H9 (cell line): Measurements from ENCODE around the gene TRHDE. TPM values are rescaled to one million over a fixed set of nuclear protein-coding genes. Genes with fewer than 3 reads are reported as not detected.

Experiments
- DNase-seq: peaks from one replicate; pipeline ENCODE4 v3.0.0-alpha.2; 2017
- H2AFZ ChIP-seq: one replicate; pipeline ENCODE4 v1.6.1; 2013; ENCODE audit warnings: mild to moderate bottlenecking, low read length, control low read depth, moderate library complexity
- H2AK5ac ChIP-seq: 2 replicates; pipeline ENCODE4 v1.6.1; 2013; ENCODE audit warnings: low read length, control low read depth, mixed read lengths; ENCODE audit not compliant: insufficient read length
- H2BK120ac ChIP-seq: one replicate; pipeline ENCODE4 v1.6.1; 2013; ENCODE audit warnings: low read depth, mild to moderate bottlenecking, low read length, control low read depth, inconsistent platforms; ENCODE audit not compliant: poor library complexity, severe bottlenecking
- H2BK12ac ChIP-seq: 2 replicates; pipeline ENCODE4 v1.6.1; 2013; ENCODE audit warnings: low read length, control low read depth, mixed read lengths, low read depth; ENCODE audit not compliant: insufficient read length
- H2BK15ac ChIP-seq: 2 replicates; pipeline ENCODE4 v1.6.1; 2013; ENCODE audit warnings: low read depth, low read length, control low read depth
- H2BK20ac ChIP-seq: one replicate; pipeline ENCODE4 v1.6.1; 2013; ENCODE audit warnings: low read depth, mild to moderate bottlenecking, low read length, control low read depth, inconsistent platforms; ENCODE audit not compliant: poor library complexity, severe bottlenecking
- H2BK5ac ChIP-seq: 2 replicates; pipeline ENCODE4 v1.6.1; 2013; ENCODE audit warnings: low read length, control low read depth, mixed read lengths; ENCODE audit not compliant: insufficient read length
- H3K14ac ChIP-seq: 2 replicates; pipeline ENCODE4 v1.6.1; 2013; ENCODE audit warnings: low read length, control low read depth; ENCODE audit not compliant: insufficient read depth
- H3K18ac ChIP-seq: 2 replicates; pipeline ENCODE4 v1.6.1; 2013; ENCODE audit warnings: low read depth, mild to moderate bottlenecking, mixed read lengths, low read length, control low read depth; ENCODE audit not compliant: insufficient read length
- H3K23ac ChIP-seq: 2 replicates; pipeline ENCODE4 v1.6.1; 2013; ENCODE audit warnings: low read length, control low read depth, mixed read lengths, low read depth; ENCODE audit not compliant: insufficient read length
- H3K23me2 ChIP-seq: 2 replicates; pipeline ENCODE4 v1.6.1; 2013; ENCODE audit warnings: low read depth, mild to moderate bottlenecking, mixed read lengths, low read length, control low read depth; ENCODE audit not compliant: insufficient read length, poor library complexity, severe bottlenecking
- H3K27ac ChIP-seq: 2 replicates; pipeline ENCODE4 v1.5.1; 2013; ENCODE audit warnings: low read length, control low read depth, mixed read lengths, low read depth; ENCODE audit not compliant: insufficient read length
- H3K27me3 ChIP-seq: 2 replicates; pipeline ENCODE4 v1.6.1; 2013; ENCODE audit warnings: low read length, control low read depth, inconsistent platforms; ENCODE audit not compliant: insufficient read depth
- H3K4ac ChIP-seq: 2 replicates; pipeline ENCODE4 v1.6.1; 2013; ENCODE audit warnings: low read depth, mild to moderate bottlenecking, control low read depth, inconsistent platforms, low read length, moderate library complexity
- H3K4me1 ChIP-seq: 2 replicates; pipeline ENCODE4 v1.6.1; 2013; ENCODE audit warnings: low read length, control low read depth, inconsistent platforms; ENCODE audit not compliant: insufficient read depth
- H3K4me2 ChIP-seq: 2 replicates; pipeline ENCODE4 v1.6.1; 2013; ENCODE audit warnings: low read length, control low read depth, mixed read lengths; ENCODE audit not compliant: insufficient read length, insufficient read depth
- H3K56ac ChIP-seq: 2 replicates; pipeline ENCODE4 v1.6.1; 2013; ENCODE audit warnings: low read depth, mild to moderate bottlenecking, mixed read lengths, low read length, control low read depth; ENCODE audit not compliant: insufficient read length
- H3K79me1 ChIP-seq: 2 replicates; pipeline ENCODE4 v1.6.1; 2013; ENCODE audit warnings: low read depth, mild to moderate bottlenecking, moderate library complexity, low read length, control low read depth, inconsistent platforms; ENCODE audit not compliant: insufficient read depth, poor library complexity, severe bottlenecking
- H3K79me2 ChIP-seq: 2 replicates; pipeline ENCODE4 v1.6.1; 2013; ENCODE audit warnings: low read length, control low read depth, inconsistent platforms; ENCODE audit not compliant: insufficient read depth
- H3K9ac ChIP-seq: 2 replicates; pipeline ENCODE4 v1.6.1; 2013; ENCODE audit warnings: low read length, control low read depth, mixed read lengths; ENCODE audit not compliant: insufficient read length; ENCODE audit errors: extremely low read depth
- H3K9me3 ChIP-seq: one replicate; pipeline ENCODE4 v1.6.1; 2013; ENCODE audit warnings: low read depth, low read length, inconsistent platforms; ENCODE audit not compliant: control insufficient read depth
- H3T11ph ChIP-seq: one replicate; pipeline ENCODE4 v1.6.1; 2013; ENCODE audit warnings: mild to moderate bottlenecking, low read length, control low read depth, inconsistent platforms
- H4K20me1 ChIP-seq: one replicate; pipeline ENCODE4 v1.6.1; 2013; ENCODE audit not compliant: control insufficient read depth, insufficient read length, insufficient read depth
- H4K5ac ChIP-seq: 2 replicates; pipeline ENCODE4 v1.6.1; 2013; ENCODE audit warnings: low read depth, mild to moderate bottlenecking, mixed read lengths, low read length, control low read depth; ENCODE audit not compliant: insufficient read length
- H4K8ac ChIP-seq: replicated peaks from 2 replicates; pipeline ENCODE4 v1.6.1; 2013; ENCODE audit warnings: low read length, control low read depth, mixed read lengths, low read depth; ENCODE audit not compliant: insufficient read length
- H4K91ac ChIP-seq: 2 replicates; pipeline ENCODE4 v1.6.1; 2013; ENCODE audit warnings: low read depth, mild to moderate bottlenecking, moderate library complexity, mixed read lengths, low read length, control low read depth; ENCODE audit not compliant: insufficient read length
- H3K27ac Mint-ChIP-seq, 3 experiments: 2 replicates in 2 of 3; 3 replicates in 1 of 3; pipeline ENCODE4 v1.8.0; 2020 to 2021; ENCODE audit warnings: mixed read lengths in 3 of 3, mild to moderate bottlenecking in 1 of 3, moderate library complexity in 1 of 3
- H3K27me3 Mint-ChIP-seq: 2 replicates; pipeline ENCODE4 v1.8.0; 2021; ENCODE audit warnings: low read depth, mild to moderate bottlenecking, moderate library complexity, mixed read lengths
- H3K36me3 Mint-ChIP-seq, 3 experiments: 2 replicates in 2 of 3; 3 replicates in 1 of 3; pipeline ENCODE4 v1.8.0; 2020 to 2021; ENCODE audit warnings: low read depth in 3 of 3, mixed read lengths in 3 of 3; ENCODE audit not compliant: insufficient read depth in 1 of 3
- H3K4me1 Mint-ChIP-seq, 2 experiments: 2 replicates each; pipeline ENCODE4 v1.8.0; 2020; ENCODE audit warnings: mixed read lengths in 2 of 2
- H3K4me3 Mint-ChIP-seq, 2 experiments: 2 replicates in 1 of 2; 3 replicates in 1 of 2; pipeline ENCODE4 v1.8.0; 2020 to 2021; ENCODE audit warnings: mild to moderate bottlenecking in 2 of 2, mixed read lengths in 2 of 2, moderate library complexity in 1 of 2
- H3K9me3 Mint-ChIP-seq, 2 experiments: 2 replicates in 1 of 2; 3 replicates in 1 of 2; pipeline ENCODE4 v1.8.0; 2020; ENCODE audit warnings: mild to moderate bottlenecking in 2 of 2, mixed read lengths in 2 of 2, moderate library complexity in 1 of 2
- WGBS: extraction: QIAGEN DNeasy Blood & Tissue Kit; methylation state at CpG from one replicate; pipeline ENCODE4 v1.1.7; 2013; ENCODE audit warnings: missing lambda C conversion rate, low lambda C conversion rate, mixed read lengths; ENCODE audit not compliant: insufficient read length; ENCODE audit errors: extremely low coverage; 5-methylcytosine and 5-hydroxymethylcytosine counted together
- long read RNA-seq: library from polyadenylated mRNA; unstranded; transcript quantifications from one replicate; pipeline ENCODE4 v2.0.0, GENCODE V29; 2020
- total RNA-seq: library from RNA; stranded (reverse); gene quantifications from 2 replicates; pipeline ENCODE4 v1.2.1, GENCODE V29; 2021
- TF ChIP-seq, protein P1 (sequence below): fragments of 200-600 bp; sonication (generic); conservative IDR thresholded peaks from 3 replicates; pipeline ENCODE4 v1.8.0; 2021; ENCODE audit warnings: antibody characterized with exemption, mild to moderate bottlenecking

The TRHDE gene, protein sequence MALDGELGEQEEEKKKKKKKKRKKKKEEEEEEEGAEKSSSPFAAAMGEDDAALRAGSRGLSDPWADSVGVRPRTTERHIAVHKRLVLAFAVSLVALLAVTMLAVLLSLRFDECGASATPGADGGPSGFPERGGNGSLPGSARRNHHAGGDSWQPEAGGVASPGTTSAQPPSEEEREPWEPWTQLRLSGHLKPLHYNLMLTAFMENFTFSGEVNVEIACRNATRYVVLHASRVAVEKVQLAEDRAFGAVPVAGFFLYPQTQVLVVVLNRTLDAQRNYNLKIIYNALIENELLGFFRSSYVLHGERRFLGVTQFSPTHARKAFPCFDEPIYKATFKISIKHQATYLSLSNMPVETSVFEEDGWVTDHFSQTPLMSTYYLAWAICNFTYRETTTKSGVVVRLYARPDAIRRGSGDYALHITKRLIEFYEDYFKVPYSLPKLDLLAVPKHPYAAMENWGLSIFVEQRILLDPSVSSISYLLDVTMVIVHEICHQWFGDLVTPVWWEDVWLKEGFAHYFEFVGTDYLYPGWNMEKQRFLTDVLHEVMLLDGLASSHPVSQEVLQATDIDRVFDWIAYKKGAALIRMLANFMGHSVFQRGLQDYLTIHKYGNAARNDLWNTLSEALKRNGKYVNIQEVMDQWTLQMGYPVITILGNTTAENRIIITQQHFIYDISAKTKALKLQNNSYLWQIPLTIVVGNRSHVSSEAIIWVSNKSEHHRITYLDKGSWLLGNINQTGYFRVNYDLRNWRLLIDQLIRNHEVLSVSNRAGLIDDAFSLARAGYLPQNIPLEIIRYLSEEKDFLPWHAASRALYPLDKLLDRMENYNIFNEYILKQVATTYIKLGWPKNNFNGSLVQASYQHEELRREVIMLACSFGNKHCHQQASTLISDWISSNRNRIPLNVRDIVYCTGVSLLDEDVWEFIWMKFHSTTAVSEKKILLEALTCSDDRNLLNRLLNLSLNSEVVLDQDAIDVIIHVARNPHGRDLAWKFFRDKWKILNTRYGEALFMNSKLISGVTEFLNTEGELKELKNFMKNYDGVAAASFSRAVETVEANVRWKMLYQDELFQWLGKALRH
- 0.68 and 1.0 TPM in 2 replicates for total RNA-seq
- long read RNA-seq = 0 reads

DNA sequence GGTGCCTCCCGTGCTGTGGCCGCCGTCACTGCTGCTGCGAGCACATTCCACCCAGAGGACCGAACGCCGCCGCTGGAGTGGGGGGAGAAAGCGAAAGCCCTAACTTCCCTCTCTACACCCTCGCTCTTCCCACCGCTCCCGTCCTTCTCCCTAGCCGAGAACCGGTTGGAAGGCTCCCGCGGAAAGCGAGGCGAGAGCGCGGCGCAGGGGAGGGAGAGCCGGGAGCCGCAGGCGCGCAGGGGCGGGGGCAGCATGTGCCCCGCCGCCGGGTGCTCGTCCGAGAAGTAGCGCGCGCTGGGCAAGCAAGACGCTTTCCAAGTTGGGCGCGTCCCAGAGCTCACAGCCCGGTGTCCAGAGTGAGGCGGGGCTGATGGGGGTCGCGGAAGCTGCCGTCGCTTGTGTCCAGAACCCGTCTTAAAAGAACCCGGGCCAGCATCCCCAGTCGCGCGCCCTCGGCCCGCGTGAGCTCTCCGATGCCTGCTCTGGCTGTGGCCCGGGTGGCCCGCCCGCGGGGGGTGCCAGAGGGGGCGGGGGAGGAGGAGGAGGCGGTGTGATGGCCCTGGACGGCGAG is at the start of gene TRHDE:
TRHDE (plus strand) TSS at position 280 of the 571 bp plus-strand sequence; CDS start at position 554, 274 bp downstream.
- H2AK5ac ChIP-seq = no peak within 1 kb of the TSS
- TF ChIP-seq, protein P1, sequence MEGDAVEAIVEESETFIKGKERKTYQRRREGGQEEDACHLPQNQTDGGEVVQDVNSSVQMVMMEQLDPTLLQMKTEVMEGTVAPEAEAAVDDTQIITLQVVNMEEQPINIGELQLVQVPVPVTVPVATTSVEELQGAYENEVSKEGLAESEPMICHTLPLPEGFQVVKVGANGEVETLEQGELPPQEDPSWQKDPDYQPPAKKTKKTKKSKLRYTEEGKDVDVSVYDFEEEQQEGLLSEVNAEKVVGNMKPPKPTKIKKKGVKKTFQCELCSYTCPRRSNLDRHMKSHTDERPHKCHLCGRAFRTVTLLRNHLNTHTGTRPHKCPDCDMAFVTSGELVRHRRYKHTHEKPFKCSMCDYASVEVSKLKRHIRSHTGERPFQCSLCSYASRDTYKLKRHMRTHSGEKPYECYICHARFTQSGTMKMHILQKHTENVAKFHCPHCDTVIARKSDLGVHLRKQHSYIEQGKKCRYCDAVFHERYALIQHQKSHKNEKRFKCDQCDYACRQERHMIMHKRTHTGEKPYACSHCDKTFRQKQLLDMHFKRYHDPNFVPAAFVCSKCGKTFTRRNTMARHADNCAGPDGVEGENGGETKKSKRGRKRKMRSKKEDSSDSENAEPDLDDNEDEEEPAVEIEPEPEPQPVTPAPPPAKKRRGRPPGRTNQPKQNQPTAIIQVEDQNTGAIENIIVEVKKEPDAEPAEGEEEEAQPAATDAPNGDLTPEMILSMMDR = no peak
- H3K79me2 ChIP-seq = no peaks in the 10 kb centered on the region
- peaks cover 4% of the 10 kb centered on the region for H4K20me1 ChIP-seq
- no peak within 1 kb of the TSS for H3K23ac ChIP-seq
- H4K5ac ChIP-seq = no peak within 1 kb of the TSS
- H3K23me2 ChIP-seq = peaks cover 22% of the 10 kb centered on the region
- H3K4ac ChIP-seq = no peak within 1 kb of the TSS
- no peak within 1 kb of the TSS for H3K56ac ChIP-seq
- peaks cover 4% of the 10 kb centered on the region; the same call in 1 of the 2 replicates for H3K4me1 ChIP-seq
- Mint-ChIP-seq H3K36me3 (no peaks in the 10 kb centered on the region), H3K27me3 (peaks cover 64% of the 10 kb centered on the region), H3K9me3 (no peaks in the 10 kb centered on the region; a peak in 1 of 5 replicates), H3K4me1 (peaks cover 18 to 29% of the 10 kb centered on the region in 2 experiments), H3K27ac (peak within 1 kb of the TSS in 1 of 3 experiments; percentile 20; a peak in 2 of 7 replicates), H3K4me3 (peak within 1 kb of the TSS; percentile 80 to 92)
- no peak within 1 kb of the TSS for H3T11ph ChIP-seq
- no peak within 1 kb of the TSS for H4K91ac ChIP-seq
- H2AFZ ChIP-seq = no peak within 1 kb of the TSS
- peak within 1 kb of the TSS; percentile 68 for H3K14ac ChIP-seq
- DNase-seq = peak; percentile 75
- no peak within 1 kb of the TSS for H3K27ac ChIP-seq
- H3K4me2 ChIP-seq = peak within 1 kb of the TSS; percentile 68
- H2BK12ac ChIP-seq = no peak within 1 kb of the TSS
- H4K8ac ChIP-seq = no peak within 1 kb of the TSS
- no peak within 1 kb of the TSS for H2BK5ac ChIP-seq
- peaks cover 12% of the 10 kb centered on the region for H3K27me3 ChIP-seq
- no CpG with 5 or more reads among the region's 60 CpGs for WGBS
- no peak within 1 kb of the TSS for H2BK20ac ChIP-seq
- no peaks in the 10 kb centered on the region for H3K79me1 ChIP-seq
- no peaks in the 10 kb centered on the region for H3K9me3 ChIP-seq
- H2BK15ac ChIP-seq = no peak within 1 kb of the TSS
- peak within 1 kb of the TSS; percentile 36 for H3K9ac ChIP-seq
- H2BK120ac ChIP-seq = no peak within 1 kb of the TSS
- H3K18ac ChIP-seq = peak within 1 kb of the TSS; percentile 49
